DOHH2 (cell line): ENCODE data around the gene RCAN3.
"Not testable (repeated sequence)": the region's sequence is repeated elsewhere in the genome, so short reads cannot be mapped to it uniquely, and the experiment has no call there.

Source experiments
- H3F3A ChIP-seq: fragments of 200-600 bp; sonication (generic), shearing (Covaris generic); 2 replicates; pipeline ENCODE4 v1.6.0; 2016; ENCODE audit warnings: antibody characterized with exemption, mild to moderate bottlenecking; ENCODE audit not compliant: control insufficient read depth, insufficient read depth
- H3K27ac ChIP-seq: fragments of 200-600 bp; sonication (generic); 2 replicates; pipeline ENCODE4 v1.5.1; 2014; ENCODE audit warnings: low read depth, mild to moderate bottlenecking, low read length, moderate library complexity
- H3K27me3 ChIP-seq: fragments of 200-600 bp; sonication (generic); 2 replicates; pipeline ENCODE4 v1.6.1; 2014; ENCODE audit warnings: mild to moderate bottlenecking, low read length, mixed read lengths; ENCODE audit not compliant: control insufficient read depth
- H3K36me3 ChIP-seq: fragments of 200-600 bp; sonication (generic); 2 replicates; pipeline ENCODE4 v1.6.1; 2014; ENCODE audit warnings: mild to moderate bottlenecking, low read length, moderate library complexity, mixed read lengths; ENCODE audit not compliant: control insufficient read depth
- H3K4me1 ChIP-seq: fragments of 200-600 bp; sonication (generic); 2 replicates; pipeline ENCODE4 v1.6.1; 2014; ENCODE audit warnings: mild to moderate bottlenecking, low read length, mixed read lengths; ENCODE audit not compliant: control insufficient read depth
- H3K4me2 ChIP-seq: fragments of 200-600 bp; sonication (generic); 2 replicates; pipeline ENCODE4 v1.6.0; 2014; ENCODE audit warnings: mild to moderate bottlenecking, low read length, moderate library complexity
- H3K4me3 ChIP-seq: fragments of 200-600 bp; sonication (generic); 2 replicates; pipeline ENCODE4 v1.5.1; 2014; ENCODE audit warnings: mild to moderate bottlenecking, low read length, mixed read lengths
- H3K79me2 ChIP-seq: fragments of 200-600 bp; sonication (generic); 2 replicates; pipeline ENCODE4 v1.6.1; 2014; ENCODE audit warnings: mild to moderate bottlenecking, low read length, mixed read lengths; ENCODE audit not compliant: control insufficient read depth
- H3K9me2 ChIP-seq: fragments of 200-600 bp; sonication (generic); replicated peaks from 2 replicates; pipeline ENCODE4 v1.6.1; 2014; ENCODE audit warnings: mild to moderate bottlenecking, low read length, mixed read lengths; ENCODE audit not compliant: control insufficient read depth
- H3K9me3 ChIP-seq: fragments of 200-600 bp; sonication (generic); 2 replicates; pipeline ENCODE4 v1.6.1; 2014; ENCODE audit warnings: antibody characterized with exemption, low read length, mixed read lengths; ENCODE audit not compliant: control insufficient read depth, insufficient read depth
- H4K20me1 ChIP-seq: fragments of 200-600 bp; sonication (generic); 2 replicates; pipeline ENCODE4 v1.6.0; 2014; ENCODE audit warnings: low read depth, mild to moderate bottlenecking, antibody characterized with exemption, low read length, moderate library complexity; ENCODE audit not compliant: control insufficient read depth, insufficient read depth
- EZH2phosphoT487 ChIP-seq: fragments of 200-600 bp; sonication (generic); IDR thresholded peaks from 2 replicates; pipeline ENCODE4 v1.6.1; 2017; ENCODE audit warnings: borderline replicate concordance, mild to moderate bottlenecking, antibody characterized with exemption, low read length, moderate library complexity, mixed read lengths
- TF ChIP-seq, protein P1 (sequence below): fragments of 200-600 bp; sonication (generic); IDR thresholded peaks from one replicate; pipeline ENCODE4 v1.5.1; 2014; ENCODE audit warnings: antibody characterized with exemption, mild to moderate bottlenecking, low read depth, low read length; ENCODE audit not compliant: poor library complexity, severe bottlenecking

The RCAN3 gene

GRCh38 chr1:24455272-24455671, 47.4 kb upstream of the RCAN3 start:
- TF ChIP-seq EZH2phosphoT487 = no peak
- TF ChIP-seq, protein P1, sequence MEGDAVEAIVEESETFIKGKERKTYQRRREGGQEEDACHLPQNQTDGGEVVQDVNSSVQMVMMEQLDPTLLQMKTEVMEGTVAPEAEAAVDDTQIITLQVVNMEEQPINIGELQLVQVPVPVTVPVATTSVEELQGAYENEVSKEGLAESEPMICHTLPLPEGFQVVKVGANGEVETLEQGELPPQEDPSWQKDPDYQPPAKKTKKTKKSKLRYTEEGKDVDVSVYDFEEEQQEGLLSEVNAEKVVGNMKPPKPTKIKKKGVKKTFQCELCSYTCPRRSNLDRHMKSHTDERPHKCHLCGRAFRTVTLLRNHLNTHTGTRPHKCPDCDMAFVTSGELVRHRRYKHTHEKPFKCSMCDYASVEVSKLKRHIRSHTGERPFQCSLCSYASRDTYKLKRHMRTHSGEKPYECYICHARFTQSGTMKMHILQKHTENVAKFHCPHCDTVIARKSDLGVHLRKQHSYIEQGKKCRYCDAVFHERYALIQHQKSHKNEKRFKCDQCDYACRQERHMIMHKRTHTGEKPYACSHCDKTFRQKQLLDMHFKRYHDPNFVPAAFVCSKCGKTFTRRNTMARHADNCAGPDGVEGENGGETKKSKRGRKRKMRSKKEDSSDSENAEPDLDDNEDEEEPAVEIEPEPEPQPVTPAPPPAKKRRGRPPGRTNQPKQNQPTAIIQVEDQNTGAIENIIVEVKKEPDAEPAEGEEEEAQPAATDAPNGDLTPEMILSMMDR = no peak
- no peak overlapping the region for H3K4me2 ChIP-seq
- no peaks in the 10 kb centered on the region for H3K9me2 ChIP-seq
- H3F3A ChIP-seq = no peaks in the 10 kb centered on the region
- H3K4me3 ChIP-seq = no peak overlapping the region
- no peaks in the 10 kb centered on the region for H3K79me2 ChIP-seq
- no peaks in the 10 kb centered on the region for H4K20me1 ChIP-seq
- H3K27me3 ChIP-seq = no peaks in the 10 kb centered on the region
- H3K4me1 ChIP-seq = peaks cover 3% of the 10 kb centered on the region; the same call in 1 of the 2 replicates
- H3K36me3 ChIP-seq = peaks cover 20% of the 10 kb centered on the region
- no peak overlapping the region for H3K27ac ChIP-seq
- H3K9me3 ChIP-seq = no peaks in the 10 kb centered on the region

GRCh38 chr1:24457866-24458265, 44.8 kb upstream of the RCAN3 start:
- H3K4me2 ChIP-seq = no peak overlapping the region
- no peak overlapping the region for H3K4me3 ChIP-seq
- 0 out of 2 replicates have a peak, but pooled peaks cover 3% of the 10 kb centered on the region for H3K4me1 ChIP-seq
- H3K27me3 ChIP-seq = no peaks in the 10 kb centered on the region
- H3K9me3 ChIP-seq = no peaks in the 10 kb centered on the region
- no peaks in the 10 kb centered on the region for H4K20me1 ChIP-seq
- no peaks in the 10 kb centered on the region for H3K79me2 ChIP-seq
- no peak for TF ChIP-seq EZH2phosphoT487
- TF ChIP-seq, protein P1 = no peak
- H3F3A ChIP-seq = no peaks in the 10 kb centered on the region
- H3K27ac ChIP-seq = no peak overlapping the region
- H3K36me3 ChIP-seq = peaks cover 18% of the 10 kb centered on the region
- no peaks in the 10 kb centered on the region for H3K9me2 ChIP-seq

- Histone ChIP-seq H3K36me3 (peaks cover 12% of the 10 kb centered on the region), H3K4me3 (no peak overlapping the region), H3K79me2 (no peaks in the 10 kb centered on the region), H3K9me2 (no peaks in the 10 kb centered on the region), H3K27ac (no peak overlapping the region), H3K4me2 (no peak overlapping the region), H3K27me3 (no peaks in the 10 kb centered on the region), H3K4me1 (0 out of 2 replicates have a peak, but pooled peaks cover 3% of the 10 kb centered on the region), H3K9me3 (no peaks in the 10 kb centered on the region), H3F3A (no peaks in the 10 kb centered on the region), H4K20me1 (no peaks in the 10 kb centered on the region)
- TF ChIP-seq EZH2phosphoT487 = no peak
- TF ChIP-seq, protein P1 = no peak
These were observed 42.9 kb upstream of the RCAN3 start for GRCh38 chr1:24459551-24460266.

GRCh38 chr1:24462128-24462527, 40.5 kb upstream of the RCAN3 start:
- not testable (repeated sequence) for H3K27ac ChIP-seq, H4K20me1 ChIP-seq, H3K79me2 ChIP-seq, H3K9me2 ChIP-seq, H3K4me2 ChIP-seq, H3K9me3 ChIP-seq, H3K4me3 ChIP-seq, H3K27me3 ChIP-seq, H3K4me1 ChIP-seq, H3F3A ChIP-seq
- peaks cover 16% of the 10 kb centered on the region for H3K36me3 ChIP-seq
